ENCODE data around the gene LZTFL1.

GRCh38 chr3:45864760-45865519, 23.0 kb upstream of the LZTFL1 start:
- TF ChIP-seq GATA3 (IDR thresholded peaks at IDR 0.05; ENCODE audit: low read depth, low read length) = no peak
- no peak for TF ChIP-seq GATA2 (IDR thresholded peaks at IDR 0.05; ENCODE audit: low read depth, low read length)

All from SH-SY5Y (cell line).